Measurements from ENCODE around the gene CPTP. TPM values are rescaled to one million over a fixed set of nuclear protein-coding genes. Genes with fewer than 3 reads are reported as not detected.
A peak's percentile ranks its signal among the peaks of the same experiment; 100 is the strongest.
"Not testable (repeated sequence)": the region's sequence is repeated elsewhere in the genome, so short reads cannot be mapped to it uniquely, and the experiment has no call there.

CPTP gene
- total RNA-seq, 2 donors from 2014 or later: 11.6 to 14.1 TPM

GRCh38 chr1:1314237-1314586 lies 10.4 kb upstream of the CPTP start:
- intact Hi-C loops (cut with DNase I): loop anchor here in 1 of 2 donors (5.0 kb wide), 1 partner anchor 33 kb away; the partner anchor contains the start of gene DVL1
- DNase-seq (ENCODE audit: low spot score): no peak

- DNase-seq (ENCODE audit: low spot score): no peak
- intact Hi-C loops (cut with DNase I): loop anchor here in 1 of 2 donors (5.0 kb wide), 1 partner anchor 32 kb away; the partner anchor contains the start of gene DVL1
Measured at GRCh38 chr1:1314678-1315335, 9.8 kb upstream of the CPTP start.

- DNase-seq (ENCODE audit: low spot score): no peak
- intact Hi-C loops (cut with DNase I): no loop called here
Measured at GRCh38 chr1:1315435-1315954, 9.1 kb upstream of the CPTP start.

- DNase-seq (ENCODE audit: low spot score); intact Hi-C loops (cut with DNase I): not testable (repeated sequence)
Measured at GRCh38 chr1:1316199-1316598, 8.4 kb upstream of the CPTP start.

GRCh38 chr1:1317420-1317819 lies 7.2 kb upstream of the CPTP start:
- no peak for DNase-seq (ENCODE audit: low spot score)
- intact Hi-C loops (cut with DNase I): no loop called here

- DNase-seq (ENCODE audit: low spot score): peak; percentile 94
- intact Hi-C loops (cut with DNase I): no loop called here
Measured at GRCh38 chr1:1318131-1318652, 6.4 kb upstream of the CPTP start.

GRCh38 chr1:1318777-1319645 lies 5.6 kb upstream of the CPTP start:
- DNase-seq (ENCODE audit: low spot score): no peak
- intact Hi-C loops (cut with DNase I): no loop called here

GRCh38 chr1:1319646-1319941 lies 5.0 kb upstream of the CPTP start:
- intact Hi-C loops (cut with DNase I): no loop called here
- DNase-seq (ENCODE audit: low spot score): no peak

GRCh38 chr1:1320666-1321448 lies 3.7 kb upstream of the CPTP start:
- intact Hi-C loops (cut with DNase I): no loop called here
- no peak for DNase-seq (ENCODE audit: low spot score)

- intact Hi-C loops (cut with DNase I): no loop called here
- DNase-seq (ENCODE audit: low spot score): no peak
Measured at GRCh38 chr1:1321477-1321876, 3.1 kb upstream of the CPTP start.

GRCh38 chr1:1322418-1322817 lies 2.2 kb upstream of the CPTP start:
- intact Hi-C loops (cut with DNase I): no loop called here

GRCh38 chr1:1322952-1323351 lies 1.6 kb upstream of the CPTP start:
- intact Hi-C loops (cut with DNase I): no loop called here
- no peak for DNase-seq (ENCODE audit: low spot score)

More at GRCh38 chr1:1322418-1322817, 2.2 kb upstream of the CPTP start:
- no peak for DNase-seq (ENCODE audit: low spot score)

- intact Hi-C loops (cut with DNase I): no loop called here
- no peak for DNase-seq (ENCODE audit: low spot score)
Measured at GRCh38 chr1:1324084-1324523, 498 bp upstream of the CPTP start.

GRCh38 chr1:1325288-1326074 lies 879 bp downstream of the CPTP start:
- intact Hi-C loops (cut with DNase I): no loop called here
- DNase-seq (ENCODE audit: low spot score): no peak

GRCh38 chr1:1326075-1326605 lies 1.5 kb downstream of the CPTP start:
- no peak for DNase-seq (ENCODE audit: low spot score)
- intact Hi-C loops (cut with DNase I): no loop called here

GRCh38 chr1:1327291-1327690 lies 2.7 kb downstream of the CPTP start:
- intact Hi-C loops (cut with DNase I): no loop called here
- no peak for DNase-seq (ENCODE audit: low spot score)

GRCh38 chr1:1328254-1328653 lies 3.7 kb downstream of the CPTP start:
- intact Hi-C loops (cut with DNase I): no loop called here

GRCh38 chr1:1329304-1330210 lies 5.0 kb downstream of the CPTP start:
- intact Hi-C loops (cut with DNase I): no loop called here
- no peak for DNase-seq (ENCODE audit: low spot score)

More at GRCh38 chr1:1328254-1328653, 3.7 kb downstream of the CPTP start:
- DNase-seq (ENCODE audit: low spot score): no peak
